Measurements from ENCODE around the gene AKAP6. TPM values are rescaled to one million over a fixed set of nuclear protein-coding genes. Genes with fewer than 3 reads are reported as not detected.

The AKAP6 gene
- total RNA-seq, 2 experiments from 2014 or later, result 1.8 TPM

DNA sequence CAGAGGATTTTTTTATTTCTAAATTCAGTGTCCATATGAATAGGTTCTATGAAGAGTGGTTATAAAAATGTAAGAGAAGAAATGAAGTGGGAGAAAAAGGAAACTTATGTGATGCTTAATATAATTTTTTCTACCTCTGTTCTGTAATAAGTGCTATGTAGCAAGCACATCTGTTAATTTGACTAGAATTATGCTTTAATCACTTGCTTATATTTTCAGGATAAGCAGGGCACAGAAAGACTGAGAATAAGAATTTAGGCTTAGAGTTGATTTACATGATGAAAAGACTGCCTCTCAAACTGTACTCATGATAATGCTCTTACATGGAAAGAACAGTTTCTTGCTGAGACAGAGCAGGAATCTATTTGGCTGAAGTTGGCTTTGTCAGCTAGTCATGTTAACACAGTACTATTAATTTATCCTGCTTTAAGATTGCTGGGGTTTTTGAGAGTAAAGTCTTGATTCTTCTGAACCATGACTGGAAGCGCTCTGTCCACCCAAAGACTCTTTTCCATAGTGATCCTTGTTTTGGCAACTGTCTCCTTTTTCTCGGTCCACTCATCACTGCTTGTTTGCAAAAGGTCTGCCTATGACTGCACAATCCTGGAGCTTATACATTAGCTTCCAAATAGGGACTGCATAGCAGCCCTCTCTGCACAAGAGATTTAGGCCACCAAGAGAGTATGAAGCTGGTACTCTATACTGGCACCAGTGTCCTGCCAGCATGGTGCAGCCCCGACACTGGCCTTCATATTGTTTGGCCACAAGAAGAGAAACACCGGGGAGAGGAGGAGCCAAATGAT lies 98.8 kb downstream of the AKAP6 start:
- ChIA-PET CTCF (no interaction called here), POLR2A (no interaction called here)
- H3K4me3 Mint-ChIP-seq, result no peak overlapping the region
- intact Hi-C loops (cut with micrococcal nuclease), result no loop called here
- DNase-seq, result no peak
- no peaks in the 10 kb centered on the region for H3K36me3 Mint-ChIP-seq
- H3K9me3 Mint-ChIP-seq, result peaks cover 2% of the 10 kb centered on the region
- H3K27me3 Mint-ChIP-seq, result no peaks in the 10 kb centered on the region
- no peak overlapping the region for H3K27ac Mint-ChIP-seq
- no peaks in the 10 kb centered on the region for H3K4me1 Mint-ChIP-seq (ENCODE audit: low read depth)

DNA sequence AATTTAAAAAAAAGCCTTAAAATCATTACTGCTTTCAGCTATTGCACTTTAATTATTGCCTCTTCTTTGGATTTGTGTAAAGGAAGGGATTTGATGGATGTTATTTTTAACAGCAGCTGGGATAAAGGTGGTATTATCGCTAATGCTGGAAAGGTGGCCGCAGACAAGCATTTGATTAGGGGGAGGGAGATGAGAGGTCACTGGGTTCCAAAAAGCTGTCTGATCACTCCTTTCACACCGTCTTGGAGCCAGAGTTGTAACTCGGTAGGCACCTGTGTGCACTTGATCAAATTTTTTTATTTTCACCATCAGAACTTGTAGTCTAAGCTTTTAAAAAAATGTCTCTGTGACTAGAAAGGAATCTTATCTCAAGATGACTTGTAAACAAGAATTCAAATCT lies 99.8 kb downstream of the AKAP6 start:
- ChIA-PET CTCF (no interaction called here), POLR2A (no interaction called here)
- Mint-ChIP-seq H3K9me3 (no peaks in the 10 kb centered on the region), H3K4me3 (no peak overlapping the region), H3K4me1 (ENCODE audit: low read depth) (no peaks in the 10 kb centered on the region), H3K27me3 (no peaks in the 10 kb centered on the region), H3K27ac (no peak overlapping the region), H3K36me3 (no peaks in the 10 kb centered on the region)
- no peak for DNase-seq
- intact Hi-C loops (cut with micrococcal nuclease), result no loop called here

DNA sequence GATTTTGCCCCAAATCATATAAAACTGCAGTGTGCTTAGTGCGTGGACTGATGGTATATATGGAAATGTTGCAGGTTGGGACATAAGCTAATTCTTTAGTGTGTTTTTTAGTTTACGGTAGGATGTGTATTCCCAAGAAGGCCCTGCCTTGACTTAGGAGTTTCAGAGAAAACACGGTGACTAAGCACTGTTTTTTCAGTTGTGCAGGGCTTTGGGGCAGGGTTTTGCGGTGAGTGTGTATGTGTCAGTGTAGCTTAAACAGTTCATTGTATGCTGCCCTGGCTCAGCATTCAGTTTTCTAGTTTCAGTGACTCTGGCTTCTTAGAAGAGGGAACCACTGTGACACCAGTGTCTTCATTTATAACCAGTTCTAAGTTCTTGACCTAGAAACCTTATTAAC lies 101.2 kb downstream of the AKAP6 start:
- ChIA-PET CTCF (no interaction called here), POLR2A (no interaction called here)
- H3K27ac Mint-ChIP-seq, result no peak overlapping the region
- no peak overlapping the region for H3K4me3 Mint-ChIP-seq
- H3K27me3 Mint-ChIP-seq, result no peaks in the 10 kb centered on the region
- no peaks in the 10 kb centered on the region for H3K9me3 Mint-ChIP-seq
- no peak for DNase-seq
- intact Hi-C loops (cut with micrococcal nuclease), result no loop called here
- no peaks in the 10 kb centered on the region for H3K36me3 Mint-ChIP-seq
- no peaks in the 10 kb centered on the region for H3K4me1 Mint-ChIP-seq (ENCODE audit: low read depth)

DNA sequence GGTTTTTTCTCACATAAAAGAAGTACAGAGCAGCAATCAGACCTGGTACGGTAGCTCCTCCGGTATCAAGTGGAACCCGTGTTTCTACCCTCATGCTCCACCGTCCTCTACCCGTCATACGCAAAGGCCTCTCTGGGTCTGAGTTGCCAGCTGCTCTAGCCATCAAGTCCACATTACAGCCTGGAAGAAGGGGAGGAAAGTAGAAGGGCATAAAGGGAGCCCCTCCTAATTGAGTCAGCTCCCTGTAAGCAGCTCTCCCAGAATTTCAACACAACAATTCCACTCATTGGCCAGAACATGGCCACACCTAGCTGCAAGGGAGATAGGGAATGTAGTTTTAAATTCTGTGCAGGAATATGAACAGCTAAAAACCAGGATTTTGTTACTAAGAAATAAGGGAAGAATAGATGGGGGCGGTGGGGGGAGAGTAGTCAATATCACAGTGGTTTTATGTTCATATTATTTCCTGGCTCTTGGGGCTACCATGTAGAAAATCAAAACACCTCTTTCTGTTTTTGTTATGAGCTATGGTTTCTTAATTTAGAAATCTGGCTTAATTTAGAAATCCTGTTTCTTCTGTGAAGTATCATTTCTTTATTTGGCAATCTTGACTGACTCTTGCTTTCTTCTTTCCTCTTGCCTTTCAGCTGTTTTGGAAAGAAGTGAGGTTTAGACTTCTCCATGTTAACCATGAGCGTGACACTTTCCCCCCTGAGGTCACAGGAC lies 103.9 kb downstream of the AKAP6 start:
- intact Hi-C loops (cut with micrococcal nuclease), result no loop called here
- H3K4me3 Mint-ChIP-seq, result no peak overlapping the region
- H3K36me3 Mint-ChIP-seq, result no peaks in the 10 kb centered on the region
- no peak for DNase-seq
- H3K27ac Mint-ChIP-seq, result no peak overlapping the region
- no peaks in the 10 kb centered on the region for H3K27me3 Mint-ChIP-seq
- no peaks in the 10 kb centered on the region for H3K9me3 Mint-ChIP-seq
- POLR2A ChIA-PET, result no interaction called here
- CTCF ChIA-PET, result no interaction called here
- H3K4me1 Mint-ChIP-seq (ENCODE audit: low read depth), result no peaks in the 10 kb centered on the region

DNA sequence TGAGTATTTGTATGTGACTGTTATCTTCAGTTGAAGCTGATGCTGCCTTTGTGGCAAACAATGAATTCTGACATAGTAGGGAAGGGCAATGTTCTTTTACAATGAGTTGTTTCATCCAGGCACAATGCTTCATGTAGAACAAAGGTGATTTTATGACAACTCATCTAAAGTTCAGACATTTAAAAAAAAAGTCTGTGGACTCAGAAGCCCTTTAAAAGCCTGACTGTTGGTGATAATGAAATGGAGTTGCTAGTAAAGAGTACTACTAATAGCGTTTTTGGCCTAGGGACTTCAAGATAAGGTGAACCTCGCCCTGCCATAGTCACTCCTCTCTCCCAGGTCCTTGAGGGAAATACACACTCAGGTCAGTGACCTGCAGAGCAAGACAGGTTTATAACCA lies 105.1 kb downstream of the AKAP6 start:
- POLR2A ChIA-PET, result no interaction called here
- no peaks in the 10 kb centered on the region for H3K27me3 Mint-ChIP-seq
- H3K36me3 Mint-ChIP-seq, result no peaks in the 10 kb centered on the region
- no peak overlapping the region for H3K4me3 Mint-ChIP-seq
- no peak overlapping the region for H3K27ac Mint-ChIP-seq
- no peaks in the 10 kb centered on the region for H3K9me3 Mint-ChIP-seq
- CTCF ChIA-PET, result no interaction called here
- intact Hi-C loops (cut with micrococcal nuclease), result no loop called here
- peaks cover 5% of the 10 kb centered on the region for H3K4me1 Mint-ChIP-seq (ENCODE audit: low read depth)
- no peak for DNase-seq

DNA sequence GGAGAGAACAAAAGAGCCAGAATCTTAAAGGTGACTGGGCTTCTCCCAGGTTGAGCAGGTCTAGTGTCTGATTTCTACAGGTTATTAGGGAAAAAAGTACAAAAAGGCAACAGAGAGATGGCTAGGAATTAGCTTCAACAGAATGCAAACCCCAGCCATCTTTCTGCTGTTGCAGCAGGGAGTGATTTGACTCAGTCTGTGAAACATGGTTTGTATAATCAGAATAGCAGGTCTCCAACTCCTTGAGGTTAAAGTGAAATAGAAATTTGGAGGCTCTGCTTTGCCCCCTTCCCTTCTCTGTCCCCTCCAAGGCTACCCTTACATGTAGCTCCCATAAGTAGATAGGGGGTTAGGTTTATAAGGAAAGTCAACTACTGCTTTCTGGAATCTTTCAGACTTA lies 105.8 kb downstream of the AKAP6 start:
- ChIA-PET CTCF (no interaction called here), POLR2A (no interaction called here)
- Mint-ChIP-seq H3K9me3 (peaks cover 4% of the 10 kb centered on the region), H3K27ac (no peak overlapping the region), H3K27me3 (no peaks in the 10 kb centered on the region), H3K4me1 (ENCODE audit: low read depth) (peaks cover 5% of the 10 kb centered on the region), H3K4me3 (no peak overlapping the region), H3K36me3 (no peaks in the 10 kb centered on the region)
- DNase-seq, result no peak
- intact Hi-C loops (cut with micrococcal nuclease), result no loop called here

DNA sequence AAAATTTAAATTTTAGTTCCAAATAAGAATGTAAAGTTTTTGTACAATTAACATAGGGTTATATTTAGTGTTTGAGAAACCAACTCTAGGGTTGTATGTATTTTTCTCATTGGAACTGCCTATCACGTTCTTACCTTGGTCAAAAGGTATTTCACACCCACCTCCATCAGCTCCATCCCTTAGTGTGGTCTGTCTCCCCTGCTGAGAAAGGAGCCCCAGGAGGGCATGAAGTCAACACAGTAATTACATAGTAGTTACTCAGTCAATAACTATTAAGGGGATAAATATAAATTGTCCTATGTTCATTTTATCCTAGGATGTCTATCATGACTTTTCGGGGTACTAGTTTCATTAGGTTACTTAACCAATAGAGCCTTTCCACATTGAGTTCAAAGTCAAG lies 106.3 kb downstream of the AKAP6 start:
- H3K36me3 Mint-ChIP-seq, result no peaks in the 10 kb centered on the region
- ChIA-PET CTCF (no interaction called here), POLR2A (no interaction called here)
- no peaks in the 10 kb centered on the region for H3K27me3 Mint-ChIP-seq
- intact Hi-C loops (cut with micrococcal nuclease), result no loop called here
- no peak overlapping the region for H3K4me3 Mint-ChIP-seq
- no peak overlapping the region for H3K27ac Mint-ChIP-seq
- no peak for DNase-seq
- H3K9me3 Mint-ChIP-seq, result peaks cover 8% of the 10 kb centered on the region
- peaks cover 5% of the 10 kb centered on the region for H3K4me1 Mint-ChIP-seq (ENCODE audit: low read depth)

DNA sequence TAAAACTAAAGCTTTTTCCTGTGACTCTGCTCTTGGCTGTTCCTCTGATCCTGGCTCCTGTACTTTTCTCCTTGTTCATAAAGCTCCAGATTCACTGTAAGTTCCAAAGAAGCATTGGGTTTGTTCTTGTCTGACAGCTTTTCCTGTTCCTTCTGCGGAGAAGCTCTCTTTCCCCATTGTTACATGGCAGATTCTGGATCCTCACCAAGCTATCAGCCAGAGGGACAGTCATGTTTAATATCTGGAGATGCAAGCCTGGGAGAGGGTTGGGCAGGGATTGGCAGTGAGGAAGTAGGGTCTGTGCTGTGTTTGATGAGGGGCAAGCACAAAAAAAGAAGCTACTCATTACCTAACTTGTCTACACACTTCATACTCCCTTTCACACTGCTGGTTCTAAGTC lies 107.9 kb downstream of the AKAP6 start:
- Mint-ChIP-seq H3K36me3 (no peaks in the 10 kb centered on the region), H3K27ac (no peak overlapping the region), H3K9me3 (peaks cover 8% of the 10 kb centered on the region), H3K4me1 (ENCODE audit: low read depth) (peaks cover 5% of the 10 kb centered on the region), H3K4me3 (no peak overlapping the region), H3K27me3 (no peaks in the 10 kb centered on the region)
- POLR2A ChIA-PET, result no interaction called here
- CTCF ChIA-PET, result no interaction called here
- intact Hi-C loops (cut with micrococcal nuclease), result no loop called here
- no peak for DNase-seq

DNA sequence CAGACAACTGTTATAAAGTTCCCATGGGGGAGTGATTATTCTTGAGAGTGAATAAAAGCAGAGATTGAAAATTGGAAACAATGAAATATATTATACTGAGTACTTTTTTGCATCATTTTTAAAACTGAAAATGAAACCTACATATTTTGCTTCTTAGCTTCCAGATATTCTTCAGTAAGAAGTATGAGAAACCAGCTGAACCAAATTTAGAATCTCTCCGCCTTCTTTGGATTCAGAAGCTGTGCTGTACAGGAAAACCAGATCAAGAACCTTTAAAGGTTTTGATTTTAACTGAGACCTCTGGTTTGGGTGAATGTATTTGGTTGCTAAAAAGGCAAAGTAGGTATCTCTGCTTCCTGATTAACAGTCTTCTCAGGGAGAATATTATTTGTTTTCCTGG lies 109.4 kb downstream of the AKAP6 start:
- no peak overlapping the region for H3K27ac Mint-ChIP-seq
- POLR2A ChIA-PET, result no interaction called here
- peaks cover 8% of the 10 kb centered on the region for H3K9me3 Mint-ChIP-seq
- CTCF ChIA-PET, result no interaction called here
- H3K4me3 Mint-ChIP-seq, result no peak overlapping the region
- no peaks in the 10 kb centered on the region for H3K36me3 Mint-ChIP-seq
- intact Hi-C loops (cut with micrococcal nuclease), result no loop called here
- H3K27me3 Mint-ChIP-seq, result no peaks in the 10 kb centered on the region
- no peak for DNase-seq
- H3K4me1 Mint-ChIP-seq (ENCODE audit: low read depth), result peaks cover 5% of the 10 kb centered on the region

DNA sequence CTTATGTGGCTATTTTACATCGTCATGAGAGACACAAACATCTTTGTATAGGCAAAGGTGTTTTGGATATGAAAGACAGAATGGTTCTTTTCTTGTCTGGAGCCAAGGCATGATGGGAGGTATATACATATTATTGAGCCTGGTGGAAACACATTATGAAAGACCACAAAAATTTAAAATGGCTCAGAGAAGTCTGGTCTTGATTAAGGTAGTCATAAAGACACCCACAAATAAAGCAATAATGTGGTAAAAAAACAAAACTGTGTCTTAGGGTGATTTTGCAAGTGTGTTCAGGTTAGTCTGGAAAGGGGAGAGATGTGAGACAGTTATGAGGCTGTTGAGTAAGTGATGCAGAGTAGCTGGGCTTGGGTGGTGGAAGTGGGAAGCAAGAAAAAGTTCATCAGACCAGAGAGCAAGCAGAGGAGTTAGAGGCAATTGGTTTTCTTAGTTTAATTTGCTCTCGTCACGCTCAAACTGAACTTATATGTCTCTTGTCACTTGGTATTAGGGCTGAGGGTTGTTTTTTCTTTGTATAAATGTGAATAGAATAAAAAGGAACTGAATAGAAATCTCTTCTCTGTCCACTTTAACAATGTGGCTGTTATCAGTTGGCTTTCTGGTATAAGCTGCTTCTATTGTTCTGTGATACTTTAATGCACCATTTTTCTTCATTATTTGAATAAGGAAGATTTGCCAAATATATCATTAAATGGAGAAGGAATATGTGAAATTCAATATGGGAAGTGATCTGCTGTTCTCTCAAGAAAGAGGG lies 115.0 kb downstream of the AKAP6 start:
- intact Hi-C loops (cut with micrococcal nuclease), result no loop called here
- H3K9me3 Mint-ChIP-seq, result peaks cover 8% of the 10 kb centered on the region
- no peak for DNase-seq
- no peak overlapping the region for H3K4me3 Mint-ChIP-seq
- H3K4me1 Mint-ChIP-seq (ENCODE audit: low read depth), result no peaks in the 10 kb centered on the region
- ChIA-PET POLR2A (no interaction called here), CTCF (no interaction called here)
- no peaks in the 10 kb centered on the region for H3K27me3 Mint-ChIP-seq
- no peaks in the 10 kb centered on the region for H3K36me3 Mint-ChIP-seq
- H3K27ac Mint-ChIP-seq, result no peak overlapping the region

DNA sequence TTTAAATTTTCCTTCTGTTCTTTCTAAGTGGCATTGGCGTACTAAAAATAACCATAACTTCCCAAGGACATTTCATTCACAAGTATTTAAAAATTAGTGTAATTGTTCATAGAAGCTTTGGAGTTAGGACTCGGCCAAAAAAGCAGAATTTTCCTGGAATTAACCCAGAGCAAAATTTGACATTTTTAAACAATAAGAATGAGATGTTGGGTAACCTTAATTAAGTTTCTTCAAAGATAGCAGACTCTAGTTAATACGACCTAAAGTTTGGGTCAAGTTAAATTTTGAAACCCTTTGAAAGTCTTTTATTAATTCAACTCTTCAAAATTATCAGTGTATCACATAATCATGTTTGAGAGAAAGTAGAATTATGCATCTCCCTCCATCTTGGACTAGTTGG lies 118.3 kb downstream of the AKAP6 start:
- CTCF ChIA-PET, result no interaction called here
- Mint-ChIP-seq H3K27ac (no peak overlapping the region), H3K4me3 (no peak overlapping the region), H3K27me3 (no peaks in the 10 kb centered on the region), H3K4me1 (ENCODE audit: low read depth) (no peaks in the 10 kb centered on the region), H3K9me3 (no peaks in the 10 kb centered on the region), H3K36me3 (no peaks in the 10 kb centered on the region)
- no peak for DNase-seq
- intact Hi-C loops (cut with micrococcal nuclease), result no loop called here
- POLR2A ChIA-PET, result no interaction called here

DNA sequence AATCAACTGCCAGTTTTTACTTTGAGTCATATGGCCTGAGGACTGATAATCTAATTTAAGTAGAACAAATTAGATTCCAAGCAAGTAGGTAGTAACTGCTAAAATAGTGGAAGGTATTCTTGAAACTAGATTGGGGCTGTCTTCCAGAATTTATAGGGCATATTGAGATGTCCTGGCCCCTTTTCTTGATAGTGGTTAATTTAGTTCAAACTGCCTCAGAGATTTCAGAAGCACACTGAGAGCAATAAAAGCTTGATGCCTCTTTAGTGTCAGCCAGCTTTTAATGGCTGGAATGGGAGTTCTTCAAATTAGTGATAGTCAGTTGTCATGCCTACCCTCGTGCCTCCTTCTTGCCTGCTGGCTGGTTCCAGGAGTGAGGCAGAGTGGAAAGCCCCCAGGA lies 120.5 kb downstream of the AKAP6 start:
- H3K36me3 Mint-ChIP-seq, result no peaks in the 10 kb centered on the region
- H3K4me3 Mint-ChIP-seq, result no peak overlapping the region
- ChIA-PET POLR2A (no interaction called here), CTCF (no interaction called here)
- no peaks in the 10 kb centered on the region for H3K9me3 Mint-ChIP-seq
- H3K27me3 Mint-ChIP-seq, result no peaks in the 10 kb centered on the region
- H3K27ac Mint-ChIP-seq, result no peak overlapping the region
- intact Hi-C loops (cut with micrococcal nuclease), result no loop called here
- H3K4me1 Mint-ChIP-seq (ENCODE audit: low read depth), result no peaks in the 10 kb centered on the region
- no peak for DNase-seq
